ENCODE measurements around the gene DIP2C.

- no peak for TF ChIP-seq CTCF (IDR thresholded peaks at IDR 0.05)
- no peak for TF ChIP-seq EZH2 (IDR thresholded peaks at IDR 0.05; ENCODE audit: borderline replicate concordance, insufficient read depth, low read depth, low read length, poor library complexity, severe bottlenecking)
Measured at GRCh38 chr10:392705-393037, 296.8 kb downstream of the DIP2C start.
